HG03442 (cell line): ENCODE data around the gene SCAND1.

Experiments used
- ATAC-seq: cut with Tn5 transposase; IDR thresholded peaks from one replicate; pipeline ENCODE4 v1.9.1; 2021; ENCODE audit warnings: mild to moderate bottlenecking, moderate library complexity; ENCODE audit not compliant: unreplicated experiment

The SCAND1 gene

GRCh38 chr20:35908007-35908406 lies 46.3 kb downstream of the SCAND1 start:
- no peak for ATAC-seq

- ATAC-seq, result no peak
Measured at GRCh38 chr20:35907017-35907701, 47.1 kb downstream of the SCAND1 start.

GRCh38 chr20:35904982-35905663 lies 49.2 kb downstream of the SCAND1 start:
- no peak for ATAC-seq

- ATAC-seq, result no peak
Measured at GRCh38 chr20:35903843-35904242, 50.5 kb downstream of the SCAND1 start.
